ENCODE results near the gene SP2. TPM values are rescaled to one million over a fixed set of nuclear protein-coding genes. Genes with fewer than 3 reads are reported as not detected.
A peak's percentile ranks its signal among the peaks of the same experiment; 100 is the strongest.

Gene SP2
- total RNA-seq, 1 donor from 2014 or later, result 12.1 TPM

DNA sequence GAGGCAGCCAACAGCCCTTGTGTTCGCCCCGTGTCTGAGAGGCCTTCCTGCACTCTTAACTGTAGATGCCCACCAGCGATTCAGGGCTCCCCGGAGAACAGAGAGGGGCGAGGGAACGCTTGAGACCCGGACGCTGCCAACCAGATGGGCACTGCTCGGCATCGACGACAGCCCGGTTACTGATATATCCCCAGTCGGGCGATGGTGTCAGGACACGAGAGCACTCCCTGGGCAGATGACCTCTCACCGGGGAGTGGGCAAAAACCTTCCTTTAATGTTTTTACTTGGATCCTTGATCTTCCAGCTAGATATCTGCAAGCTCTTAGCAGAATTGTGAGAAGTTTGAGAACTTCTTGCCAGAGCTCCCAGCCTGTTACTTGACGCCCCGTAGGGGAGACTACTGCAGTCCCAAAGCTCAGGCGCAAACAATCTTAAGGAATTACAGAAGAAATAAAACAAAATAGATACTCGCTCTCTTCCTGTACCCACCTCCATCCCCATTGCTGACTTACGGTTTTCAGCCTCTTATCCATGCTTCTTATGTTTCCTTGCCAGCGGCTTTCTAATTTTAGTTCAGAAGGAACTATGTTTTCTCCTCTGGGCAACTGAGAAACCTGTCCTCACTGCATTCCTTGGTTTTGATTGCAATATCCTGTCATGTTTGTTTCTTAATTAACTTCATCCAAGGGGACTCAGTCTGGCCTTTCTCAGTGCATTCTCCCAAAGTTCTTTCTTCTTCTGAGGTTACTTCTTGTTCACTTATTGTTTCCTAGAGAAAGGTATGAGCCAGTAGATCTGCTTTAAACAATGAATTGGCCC, 845 bp downstream of the SP2 start:
- no peak for FAIRE-seq
- H3K4me3 Mint-ChIP-seq (ENCODE audit: unreplicated experiment), result peak overlapping the region; percentile 94
- no peak for DNase-seq (ENCODE audit: low read depth)
- H3K27me3 ChIP-seq (ENCODE audit: insufficient read depth, low read length), result no peaks in the 10 kb centered on the region
- peaks cover 6% of the 10 kb centered on the region for H3K36me3 Mint-ChIP-seq (ENCODE audit: low read depth, unreplicated experiment)
- peaks cover 43% of the 10 kb centered on the region for H3K79me2 ChIP-seq (ENCODE audit: insufficient read depth, low read length)
- peak overlapping the region; percentile 98 for H3K9ac ChIP-seq (ENCODE audit: low read length)
- H3K4me2 ChIP-seq (ENCODE audit: low read length), result peak overlapping the region; percentile 99
- H3K27me3 Mint-ChIP-seq (ENCODE audit: low read depth, unreplicated experiment), result no peaks in the 10 kb centered on the region
- H3K9me3 Mint-ChIP-seq (ENCODE audit: unreplicated experiment), result peaks cover under 1% of the 10 kb centered on the region
- peak overlapping the region; percentile 86 for H2AFZ ChIP-seq (ENCODE audit: low read depth, low read length)
- H3K36me3 ChIP-seq (ENCODE audit: insufficient read depth, low read length), result no peaks in the 10 kb centered on the region
- TF ChIP-seq, protein P1, sequence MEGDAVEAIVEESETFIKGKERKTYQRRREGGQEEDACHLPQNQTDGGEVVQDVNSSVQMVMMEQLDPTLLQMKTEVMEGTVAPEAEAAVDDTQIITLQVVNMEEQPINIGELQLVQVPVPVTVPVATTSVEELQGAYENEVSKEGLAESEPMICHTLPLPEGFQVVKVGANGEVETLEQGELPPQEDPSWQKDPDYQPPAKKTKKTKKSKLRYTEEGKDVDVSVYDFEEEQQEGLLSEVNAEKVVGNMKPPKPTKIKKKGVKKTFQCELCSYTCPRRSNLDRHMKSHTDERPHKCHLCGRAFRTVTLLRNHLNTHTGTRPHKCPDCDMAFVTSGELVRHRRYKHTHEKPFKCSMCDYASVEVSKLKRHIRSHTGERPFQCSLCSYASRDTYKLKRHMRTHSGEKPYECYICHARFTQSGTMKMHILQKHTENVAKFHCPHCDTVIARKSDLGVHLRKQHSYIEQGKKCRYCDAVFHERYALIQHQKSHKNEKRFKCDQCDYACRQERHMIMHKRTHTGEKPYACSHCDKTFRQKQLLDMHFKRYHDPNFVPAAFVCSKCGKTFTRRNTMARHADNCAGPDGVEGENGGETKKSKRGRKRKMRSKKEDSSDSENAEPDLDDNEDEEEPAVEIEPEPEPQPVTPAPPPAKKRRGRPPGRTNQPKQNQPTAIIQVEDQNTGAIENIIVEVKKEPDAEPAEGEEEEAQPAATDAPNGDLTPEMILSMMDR (IDR thresholded peaks at IDR 0.05; ENCODE audit: insufficient read depth, low read depth, low read length), result no peak
- TF ChIP-seq EZH2 (IDR thresholded peaks at IDR 0.05; ENCODE audit: insufficient read depth, low read length), result no peak
- H3K9me3 ChIP-seq (ENCODE audit: insufficient read depth, low read depth, low read length), result no peaks in the 10 kb centered on the region
- H3K27ac Mint-ChIP-seq (ENCODE audit: unreplicated experiment), result peak overlapping the region; percentile 88
- H3K27ac ChIP-seq (ENCODE audit: low read depth, low read length), result peak overlapping the region; percentile 94
- H3K4me1 Mint-ChIP-seq (ENCODE audit: low read depth, unreplicated experiment), result peaks cover 15% of the 10 kb centered on the region
- peaks cover 19% of the 10 kb centered on the region for H3K4me1 ChIP-seq (ENCODE audit: insufficient read depth, low read length)
- H4K20me1 ChIP-seq (ENCODE audit: insufficient read depth, low read length), result peaks cover 5% of the 10 kb centered on the region
- H3K4me3 ChIP-seq (ENCODE audit: insufficient read depth, low read depth, low read length), result peak overlapping the region; percentile 92

DNA sequence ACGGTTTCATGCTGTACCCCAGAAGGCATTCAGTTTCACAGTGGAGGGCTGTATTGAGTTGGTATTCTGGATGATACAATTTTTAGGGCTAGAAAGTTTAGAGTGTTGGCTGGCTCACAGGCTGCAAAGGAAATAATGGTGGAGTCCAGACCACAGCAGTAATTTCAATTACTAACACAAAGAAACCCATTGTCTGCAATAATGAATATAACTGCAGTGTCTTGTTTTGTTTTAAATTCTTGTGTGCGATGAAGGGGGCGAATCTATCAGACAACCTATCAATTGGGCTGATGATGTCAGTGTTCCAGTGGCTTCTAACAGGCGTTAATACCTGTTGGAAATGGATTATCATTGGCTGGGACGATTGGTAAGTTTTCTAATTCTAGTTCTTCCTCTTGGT, 1.5 kb downstream of the SP2 start:
- DNase-seq (ENCODE audit: low read depth), result peak; percentile 31
- peak overlapping the region; percentile 98 for H3K9ac ChIP-seq (ENCODE audit: low read length)
- Mint-ChIP-seq H3K4me3 (ENCODE audit: unreplicated experiment) (peak overlapping the region; percentile 94), H3K27ac (ENCODE audit: unreplicated experiment) (no peak overlapping the region), H3K4me1 (ENCODE audit: low read depth, unreplicated experiment) (peaks cover 15% of the 10 kb centered on the region), H3K27me3 (ENCODE audit: low read depth, unreplicated experiment) (no peaks in the 10 kb centered on the region), H3K9me3 (ENCODE audit: unreplicated experiment) (peaks cover 1% of the 10 kb centered on the region), H3K36me3 (ENCODE audit: low read depth, unreplicated experiment) (peaks cover 6% of the 10 kb centered on the region)
- H3K79me2 ChIP-seq (ENCODE audit: insufficient read depth, low read length), result peaks cover 50% of the 10 kb centered on the region
- FAIRE-seq, result no peak
- TF ChIP-seq, protein P1 (IDR thresholded peaks at IDR 0.05; ENCODE audit: insufficient read depth, low read depth, low read length), result no peak
- no peak for TF ChIP-seq EZH2 (IDR thresholded peaks at IDR 0.05; ENCODE audit: insufficient read depth, low read length)
- H3K36me3 ChIP-seq (ENCODE audit: insufficient read depth, low read length), result no peaks in the 10 kb centered on the region
- peaks cover 11% of the 10 kb centered on the region for H4K20me1 ChIP-seq (ENCODE audit: insufficient read depth, low read length)
- H3K27me3 ChIP-seq (ENCODE audit: insufficient read depth, low read length), result no peaks in the 10 kb centered on the region
- peaks cover 19% of the 10 kb centered on the region for H3K4me1 ChIP-seq (ENCODE audit: insufficient read depth, low read length)
- no peak overlapping the region for H2AFZ ChIP-seq (ENCODE audit: low read depth, low read length)
- no peaks in the 10 kb centered on the region for H3K9me3 ChIP-seq (ENCODE audit: insufficient read depth, low read depth, low read length)
- H3K4me3 ChIP-seq (ENCODE audit: insufficient read depth, low read depth, low read length), result peak overlapping the region; percentile 92
- H3K27ac ChIP-seq (ENCODE audit: low read depth, low read length), result no peak overlapping the region
- H3K4me2 ChIP-seq (ENCODE audit: low read length), result peak overlapping the region; percentile 99

DNA sequence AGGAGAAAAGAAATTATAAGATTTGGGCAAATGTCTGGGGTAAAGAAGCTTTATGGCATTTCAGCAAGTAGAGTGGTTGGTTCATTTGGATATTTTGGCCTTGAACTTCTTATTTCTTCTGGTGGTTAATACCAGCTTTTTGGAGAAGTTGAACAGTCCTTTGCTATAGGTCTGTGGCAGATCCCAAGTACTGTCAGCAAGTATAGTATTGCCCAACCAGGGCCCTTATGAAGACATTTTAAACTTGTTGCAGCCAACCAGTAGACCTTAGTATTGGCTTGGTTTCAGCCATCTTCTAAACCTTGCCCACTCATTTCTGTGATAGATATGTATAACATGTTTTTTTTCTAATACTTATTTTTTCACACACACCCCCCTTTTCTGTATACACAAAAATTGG, 2.2 kb downstream of the SP2 start:
- peaks cover 8% of the 10 kb centered on the region for H3K36me3 Mint-ChIP-seq (ENCODE audit: low read depth, unreplicated experiment)
- no peak overlapping the region for H3K4me3 Mint-ChIP-seq (ENCODE audit: unreplicated experiment)
- Histone ChIP-seq H3K9ac (ENCODE audit: low read length) (no peak overlapping the region), H4K20me1 (ENCODE audit: insufficient read depth, low read length) (peaks cover 11% of the 10 kb centered on the region), H3K27me3 (ENCODE audit: insufficient read depth, low read length) (no peaks in the 10 kb centered on the region), H3K4me3 (ENCODE audit: insufficient read depth, low read depth, low read length) (no peak overlapping the region), H3K27ac (ENCODE audit: low read depth, low read length) (no peak overlapping the region), H3K79me2 (ENCODE audit: insufficient read depth, low read length) (peaks cover 50% of the 10 kb centered on the region), H3K4me1 (ENCODE audit: insufficient read depth, low read length) (peaks cover 19% of the 10 kb centered on the region), H2AFZ (ENCODE audit: low read depth, low read length) (no peak overlapping the region), H3K36me3 (ENCODE audit: insufficient read depth, low read length) (no peaks in the 10 kb centered on the region), H3K9me3 (ENCODE audit: insufficient read depth, low read depth, low read length) (no peaks in the 10 kb centered on the region), H3K4me2 (ENCODE audit: low read length) (peak overlapping the region; percentile 99)
- no peak overlapping the region for H3K27ac Mint-ChIP-seq (ENCODE audit: unreplicated experiment)
- no peak for DNase-seq (ENCODE audit: low read depth)
- no peaks in the 10 kb centered on the region for H3K27me3 Mint-ChIP-seq (ENCODE audit: low read depth, unreplicated experiment)
- no peak for FAIRE-seq
- TF ChIP-seq, protein P1 (IDR thresholded peaks at IDR 0.05; ENCODE audit: insufficient read depth, low read depth, low read length), result no peak
- no peak for TF ChIP-seq EZH2 (IDR thresholded peaks at IDR 0.05; ENCODE audit: insufficient read depth, low read length)
- peaks cover 1% of the 10 kb centered on the region for H3K9me3 Mint-ChIP-seq (ENCODE audit: unreplicated experiment)
- peaks cover 15% of the 10 kb centered on the region for H3K4me1 Mint-ChIP-seq (ENCODE audit: low read depth, unreplicated experiment)
